Kidney (tissue), 14 donors: ENCODE data around the gene COLEC12. TPM values are rescaled to one million over a fixed set of nuclear protein-coding genes. Genes with fewer than 3 reads are reported as not detected.

ENCODE experiments used
- DNase-seq, 5 donors: peaks; one replicate each; pipeline ENCODE4 v3.0.0-alpha.2; 2013 to 2020
- FAIRE-seq: peaks from 2 replicates; lab custom pipeline; 2012; peaks lifted over from hg19 to GRCh38; lab: Jason Lieb, UNC
- H3K27ac ChIP-seq, 2 donors: one replicate each; pipeline ENCODE4 v1.7.0; 2013; ENCODE audit warnings: low read depth in 2 of 2, low read length in 2 of 2, inconsistent platforms in 1 of 2
- H3K27me3 ChIP-seq: one replicate; pipeline ENCODE4 v1.7.1; 2013; ENCODE audit warnings: low read length, inconsistent platforms; ENCODE audit not compliant: control insufficient read depth, insufficient read depth
- H3K36me3 ChIP-seq, 3 donors: one replicate each; pipeline versions ENCODE4 v1.7.0 to v1.7.1; 2013; ENCODE audit warnings: low read length in 3 of 3, control low read depth in 1 of 3, inconsistent platforms in 1 of 3; ENCODE audit not compliant: insufficient read depth in 3 of 3, control insufficient read depth in 2 of 3
- H3K4me1 ChIP-seq, 3 donors: one replicate each; pipeline versions ENCODE4 v1.7.0 to v1.7.1; 2013; ENCODE audit warnings: low read length in 3 of 3, inconsistent platforms in 1 of 3, low read depth in 1 of 3; ENCODE audit not compliant: control insufficient read depth in 2 of 3, insufficient read depth in 2 of 3
- H3K4me3 ChIP-seq, 3 donors: one replicate each; pipeline versions ENCODE4 v1.7.0 to v1.8.1; 2013; ENCODE audit warnings: low read length in 3 of 3, control low read depth in 1 of 3, inconsistent platforms in 1 of 3
- H3K9ac ChIP-seq, 3 donors: one replicate each; pipeline versions ENCODE4 v1.7.0 to v1.7.1; 2013; ENCODE audit warnings: low read length in 3 of 3, control low read depth in 1 of 3, inconsistent platforms in 1 of 3
- H3K9me3 ChIP-seq, 3 donors: one replicate each; pipeline versions ENCODE4 v1.7.0 to v1.7.1; 2013; ENCODE audit warnings: low read length in 3 of 3, control low read depth in 1 of 3, inconsistent platforms in 1 of 3; ENCODE audit not compliant: control insufficient read depth in 2 of 3, insufficient read depth in 1 of 3
- intact Hi-C: fragments of 100-400 bp; cut with DNase I; formaldehyde crosslinking; loops from one replicate; pipeline ENCODE4 v1.11.1; 2022
- polyA plus RNA-seq: library from polyadenylated mRNA; stranded (reverse); fragments of 350-450 nt; fragmentation: Illumina TruSeq; extraction: RNeasy Lipid Tissue Mini Kit (QIAGEN cat#74804); gene quantifications from one replicate; pipeline ENCODE4 v1.2.3, GENCODE V29; 2014; ENCODE audit warnings: low read depth, low replicate concordance; ENCODE audit not compliant: insufficient read depth
- total RNA-seq: library from RNA; stranded (reverse); fragmentation: NEBNext Ultra II Directional; extraction: Animal tissue kit (Norgen Biotek cat#: 25700); gene quantifications from one replicate; pipeline ENCODE4 v1.2.1, GENCODE V29; 2021
- TF ChIP-seq, protein P1 (sequence below): IDR thresholded peaks from 3 replicates; pipeline ENCODE4 v1.5.1; 2012; ENCODE audit warnings: mild to moderate bottlenecking, moderate library complexity, borderline replicate concordance; ENCODE audit not compliant: insufficient read depth; ENCODE audit errors: extremely low read depth
- donor health status: control.
- donor health status: control.
- donor health status: control.
- donor health status: control.
- donor health status: control.
- donor health status: DM: yes; HTN: yes; CAD: no.
- donor health status: Normal renal cell carcinoma (clear cell type).

COLEC12 gene
- total and polyA plus RNA-seq, 2 donors from 2014 or later = 1.3 to 7.4 TPM

DNA sequence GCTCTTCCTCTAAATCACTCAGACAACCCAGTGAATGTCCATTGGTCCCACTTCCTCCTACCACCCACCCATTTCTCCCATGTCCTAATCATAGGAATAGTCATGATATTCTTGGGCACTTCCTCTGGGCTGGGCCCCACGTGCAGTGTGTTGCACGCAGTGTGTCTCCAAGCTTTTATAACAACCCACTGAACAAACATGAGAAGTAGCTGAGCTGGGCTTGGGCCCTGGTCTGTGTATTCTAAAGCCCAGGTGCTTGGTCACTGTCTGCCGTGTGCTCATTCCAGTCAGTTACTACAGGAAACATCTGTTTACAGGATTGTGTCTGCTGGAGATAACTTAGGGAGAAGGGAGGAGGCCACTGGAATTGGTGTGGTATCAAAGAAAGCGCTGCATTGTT lies 168.5 kb downstream of the COLEC12 start:
- Histone ChIP-seq H3K4me1 (no peaks in the 10 kb centered on the region), H3K27me3 (no peaks in the 10 kb centered on the region), H3K36me3 (no peaks in the 10 kb centered on the region), H3K9me3 (no peaks in the 10 kb centered on the region), H3K4me3 (no peak overlapping the region), H3K9ac (no peak overlapping the region), H3K27ac (no peak overlapping the region)
- TF ChIP-seq, protein P1, sequence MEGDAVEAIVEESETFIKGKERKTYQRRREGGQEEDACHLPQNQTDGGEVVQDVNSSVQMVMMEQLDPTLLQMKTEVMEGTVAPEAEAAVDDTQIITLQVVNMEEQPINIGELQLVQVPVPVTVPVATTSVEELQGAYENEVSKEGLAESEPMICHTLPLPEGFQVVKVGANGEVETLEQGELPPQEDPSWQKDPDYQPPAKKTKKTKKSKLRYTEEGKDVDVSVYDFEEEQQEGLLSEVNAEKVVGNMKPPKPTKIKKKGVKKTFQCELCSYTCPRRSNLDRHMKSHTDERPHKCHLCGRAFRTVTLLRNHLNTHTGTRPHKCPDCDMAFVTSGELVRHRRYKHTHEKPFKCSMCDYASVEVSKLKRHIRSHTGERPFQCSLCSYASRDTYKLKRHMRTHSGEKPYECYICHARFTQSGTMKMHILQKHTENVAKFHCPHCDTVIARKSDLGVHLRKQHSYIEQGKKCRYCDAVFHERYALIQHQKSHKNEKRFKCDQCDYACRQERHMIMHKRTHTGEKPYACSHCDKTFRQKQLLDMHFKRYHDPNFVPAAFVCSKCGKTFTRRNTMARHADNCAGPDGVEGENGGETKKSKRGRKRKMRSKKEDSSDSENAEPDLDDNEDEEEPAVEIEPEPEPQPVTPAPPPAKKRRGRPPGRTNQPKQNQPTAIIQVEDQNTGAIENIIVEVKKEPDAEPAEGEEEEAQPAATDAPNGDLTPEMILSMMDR = no peak
- intact Hi-C loops = no loop called here
- FAIRE-seq = no peak
- peak in 2 of 5 donors; percentile 6 to 40 for DNase-seq

DNA sequence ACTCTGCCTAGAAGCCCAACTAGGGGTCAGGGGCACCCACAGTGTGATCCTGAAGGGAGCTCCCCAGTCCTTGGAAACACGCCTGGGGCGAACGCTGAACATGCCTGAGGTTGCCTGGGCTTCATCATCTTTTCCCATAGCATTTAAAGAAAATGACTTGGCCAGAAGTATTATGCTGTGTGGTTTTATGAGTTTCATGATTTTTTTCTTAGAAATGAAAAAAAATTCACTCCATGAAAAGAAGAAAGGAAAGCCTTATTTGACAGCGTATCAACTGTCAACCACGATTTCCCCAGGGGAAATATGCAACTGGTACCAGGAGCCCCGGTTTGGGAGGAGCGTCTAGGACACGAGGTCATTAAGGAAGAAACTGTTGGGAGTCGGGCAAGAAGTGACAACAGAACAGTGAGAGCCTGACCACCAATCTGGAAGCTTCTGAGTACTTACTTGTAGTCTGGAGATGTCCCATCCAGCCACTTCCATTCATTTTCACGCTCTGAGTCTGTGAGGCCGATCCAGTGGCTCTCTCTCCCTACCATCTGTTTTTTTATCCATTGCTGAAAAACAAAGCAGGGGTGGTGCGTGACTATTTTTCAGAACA lies 169.2 kb downstream of the COLEC12 start:
- Histone ChIP-seq H3K4me3 (no peak overlapping the region), H3K4me1 (no peaks in the 10 kb centered on the region), H3K9me3 (no peaks in the 10 kb centered on the region), H3K27ac (no peak overlapping the region), H3K9ac (no peak overlapping the region), H3K36me3 (no peaks in the 10 kb centered on the region), H3K27me3 (no peaks in the 10 kb centered on the region)
- TF ChIP-seq, protein P1 = no peak
- no peak for FAIRE-seq
- intact Hi-C loops = no loop called here
- DNase-seq = peak in 1 of 5 donors; percentile 45

GRCh38 chr18:328928-329327 lies 171.6 kb downstream of the COLEC12 start:
- H3K27ac ChIP-seq = no peak overlapping the region
- no peaks in the 10 kb centered on the region for H3K9me3 ChIP-seq
- H3K27me3 ChIP-seq = no peaks in the 10 kb centered on the region
- FAIRE-seq (no peak), DNase-seq (no peak)
- TF ChIP-seq, protein P1 = no peak
- no peak overlapping the region for H3K4me3 ChIP-seq
- H3K9ac ChIP-seq = no peak overlapping the region
- H3K4me1 ChIP-seq = no peaks in the 10 kb centered on the region
- no peaks in the 10 kb centered on the region for H3K36me3 ChIP-seq
- intact Hi-C loops = no loop called here

GRCh38 chr18:326846-327245 lies 173.7 kb downstream of the COLEC12 start:
- Histone ChIP-seq H3K9me3 (no peaks in the 10 kb centered on the region), H3K9ac (no peak overlapping the region), H3K4me3 (no peak overlapping the region), H3K36me3 (no peaks in the 10 kb centered on the region), H3K27ac (no peak overlapping the region), H3K27me3 (no peaks in the 10 kb centered on the region), H3K4me1 (peaks cover 0 to 2% (median 0%) of the 10 kb centered on the region in 3 donors)
- FAIRE-seq (no peak), DNase-seq (no peak)
- intact Hi-C loops = no loop called here
- TF ChIP-seq, protein P1 = no peak
